ENCODE results near the gene FXYD2. TPM values are rescaled to one million over a fixed set of nuclear protein-coding genes. Genes with fewer than 3 reads are reported as not detected.
"Not testable (repeated sequence)": the region's sequence is repeated elsewhere in the genome, so short reads cannot be mapped to it uniquely, and the experiment has no call there.

Gene FXYD2
- total RNA-seq, 6 experiments from 2014 or later, result 9.3 to 13.7 (median 11.4) TPM

- no peak for ATAC-seq
- TF ChIP-seq CTCF (IDR thresholded peaks at IDR 0.05) (no peak), POLR2A (IDR thresholded peaks at IDR 0.05) (no peak)
- H3K27me3 ChIP-seq, result no peaks in the 10 kb centered on the region
- intact Hi-C loops (cut with DNase I), result no loop called here
- no peak for DNase-seq
- no peak overlapping the region for H3K4me3 ChIP-seq
- no peak overlapping the region for H3K27ac ChIP-seq
- H3K9me3 ChIP-seq, result no peaks in the 10 kb centered on the region
- WGBS (ENCODE audit: insufficient coverage, low coverage, low lambda C conversion rate, missing lambda C conversion rate), result 53% methylated on average over 13 of the region's 17 CpGs
- H3K4me1 ChIP-seq, result no peaks in the 10 kb centered on the region
- H3K36me3 ChIP-seq, result no peaks in the 10 kb centered on the region
These were observed 44.4 kb upstream of the FXYD2 start for GRCh38 chr11:117868815-117869561.

GRCh38 chr11:117868088-117868487 lies 43.5 kb upstream of the FXYD2 start:
- no peak for ATAC-seq
- intact Hi-C loops (cut with DNase I), result no loop called here
- H3K36me3 ChIP-seq, result no peaks in the 10 kb centered on the region
- TF ChIP-seq CTCF (IDR thresholded peaks at IDR 0.05), result no peak
- no peak for TF ChIP-seq POLR2A (IDR thresholded peaks at IDR 0.05)
- no peaks in the 10 kb centered on the region for H3K27me3 ChIP-seq
- 67% methylated on average over 10 of the region's 11 CpGs for WGBS (ENCODE audit: insufficient coverage, low coverage, low lambda C conversion rate, missing lambda C conversion rate)
- H3K4me1 ChIP-seq, result no peaks in the 10 kb centered on the region
- no peaks in the 10 kb centered on the region for H3K9me3 ChIP-seq
- no peak for DNase-seq
- H3K4me3 ChIP-seq, result no peak overlapping the region
- H3K27ac ChIP-seq, result no peak overlapping the region

- ATAC-seq (no peak), DNase-seq (no peak)
- intact Hi-C loops (cut with DNase I), result no loop called here
- H3K4me1 ChIP-seq, result no peaks in the 10 kb centered on the region
- H3K36me3 ChIP-seq, result no peaks in the 10 kb centered on the region
- no peaks in the 10 kb centered on the region for H3K9me3 ChIP-seq
- H3K4me3 ChIP-seq, result no peak overlapping the region
- H3K27ac ChIP-seq, result no peak overlapping the region
- TF ChIP-seq CTCF (IDR thresholded peaks at IDR 0.05), result no peak
- TF ChIP-seq POLR2A (IDR thresholded peaks at IDR 0.05), result no peak
- H3K27me3 ChIP-seq, result no peaks in the 10 kb centered on the region
- 38% methylated on average over 2 of the region's 5 CpGs for WGBS (ENCODE audit: insufficient coverage, low coverage, low lambda C conversion rate, missing lambda C conversion rate)
These were observed 42.0 kb upstream of the FXYD2 start for GRCh38 chr11:117866526-117866925.

GRCh38 chr11:117865546-117865945 lies 41.0 kb upstream of the FXYD2 start:
- ATAC-seq; H3K4me3 ChIP-seq; H3K27ac ChIP-seq; H3K9me3 ChIP-seq; H3K27me3 ChIP-seq; H3K4me1 ChIP-seq; intact Hi-C loops (cut with DNase I); DNase-seq; H3K36me3 ChIP-seq: not testable (repeated sequence)
- 93% methylated on average over 13 of the region's 13 CpGs for WGBS (ENCODE audit: insufficient coverage, low coverage, low lambda C conversion rate, missing lambda C conversion rate)

- no peaks in the 10 kb centered on the region for H3K4me1 ChIP-seq
- H3K36me3 ChIP-seq, result no peaks in the 10 kb centered on the region
- no peak for TF ChIP-seq POLR2A (IDR thresholded peaks at IDR 0.05)
- TF ChIP-seq CTCF (IDR thresholded peaks at IDR 0.05), result no peak
- DNase-seq (no peak), ATAC-seq (no peak)
- WGBS (ENCODE audit: insufficient coverage, low coverage, low lambda C conversion rate, missing lambda C conversion rate), result 77% methylated on average over 1 of the region's 1 CpG
- no peak overlapping the region for H3K27ac ChIP-seq
- intact Hi-C loops (cut with DNase I), result no loop called here
- H3K27me3 ChIP-seq, result no peaks in the 10 kb centered on the region
- H3K9me3 ChIP-seq, result no peaks in the 10 kb centered on the region
- no peak overlapping the region for H3K4me3 ChIP-seq
These were observed 38.8 kb upstream of the FXYD2 start for GRCh38 chr11:117863383-117863782.

Measured in right lobe of liver (tissue), 6 donors.